ENCODE data around the gene CEND1. TPM values are rescaled to one million over a fixed set of nuclear protein-coding genes. Genes with fewer than 3 reads are reported as not detected.

CEND1 gene
- not detected in 2 replicates for total RNA-seq

DNA sequence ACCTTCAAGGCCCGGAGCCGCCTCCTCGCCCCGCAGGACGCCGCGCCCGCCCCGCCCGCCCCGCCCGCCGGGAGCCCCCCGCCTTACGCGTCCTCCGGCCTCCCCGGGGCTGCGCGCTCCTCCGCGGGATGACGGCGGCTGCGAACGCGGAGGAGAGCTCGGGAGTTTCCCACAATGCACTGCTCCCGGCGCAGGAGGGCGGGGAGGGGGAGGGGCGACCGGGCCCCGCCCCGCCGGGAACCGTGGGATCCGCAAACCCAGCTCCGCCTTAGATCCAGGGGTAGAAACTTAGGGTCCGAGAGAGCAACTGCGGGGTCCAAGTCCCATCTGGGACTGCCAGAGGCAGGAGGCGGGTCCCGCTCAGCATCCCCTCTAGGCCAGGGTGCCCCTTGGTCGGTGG, at the start of gene CEND1:
TSS of gene CEND1 (minus strand) at position 148 of the 400 bp plus-strand sequence. CDS start 1,514 bp downstream, outside the sequence.

DNA sequence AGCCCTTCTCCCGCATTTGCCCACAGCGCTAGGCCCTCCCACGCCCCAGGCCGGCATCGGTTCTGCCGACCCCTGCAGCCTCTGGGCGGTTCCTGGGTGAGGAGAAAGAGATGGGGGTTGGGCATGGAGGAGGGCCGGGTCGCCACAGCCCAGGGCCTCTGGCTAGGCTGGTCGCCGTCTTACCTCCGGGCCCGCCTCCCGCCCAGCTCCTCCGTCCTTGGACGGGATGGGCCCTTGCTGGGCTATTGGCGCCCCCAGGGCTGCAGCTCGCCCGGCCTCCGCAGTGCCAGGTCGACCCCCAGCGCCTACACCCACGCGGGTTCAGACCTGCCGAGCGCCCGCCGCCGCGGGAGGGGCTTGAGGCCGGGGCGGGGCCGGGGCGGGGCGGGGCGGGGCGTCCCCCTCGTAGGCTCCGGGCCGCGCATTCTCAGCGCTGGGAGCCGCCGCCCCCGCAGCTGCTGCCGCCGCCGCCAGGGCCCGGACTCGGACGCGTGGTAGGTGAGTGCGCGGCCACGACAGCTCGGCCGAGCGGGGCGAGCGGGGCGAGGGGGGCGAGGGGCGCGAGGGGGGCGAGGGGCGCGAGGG, 42.7 kb upstream of the CEND1 start, which contains the start of gene CD151:
TSS of gene CD151 (plus strand) at position 424 of the 585 bp plus-strand sequence. CDS start 3,118 bp downstream, outside the sequence.

DNA sequence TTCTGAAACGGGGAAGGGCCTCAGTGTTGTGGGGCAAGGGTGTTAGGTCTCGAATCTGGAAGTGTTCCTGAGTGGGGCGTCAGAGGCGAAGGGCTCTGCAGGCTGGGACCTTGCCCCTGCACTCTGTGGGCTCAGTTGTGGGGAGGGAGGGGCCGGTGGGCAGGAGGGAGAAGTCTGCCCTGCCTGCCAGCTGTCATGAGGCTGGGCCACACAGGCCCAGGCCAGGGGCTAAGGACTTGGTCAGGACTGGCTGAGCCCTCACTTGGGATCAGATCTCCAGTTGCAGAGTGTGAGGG, 38.0 kb upstream of the CEND1 start, which contains the start of gene CRACR2B:
TSS of gene CRACR2B (plus strand) at position 23 of the 296 bp plus-strand sequence. CDS start 689 bp downstream, outside the sequence.

DNA sequence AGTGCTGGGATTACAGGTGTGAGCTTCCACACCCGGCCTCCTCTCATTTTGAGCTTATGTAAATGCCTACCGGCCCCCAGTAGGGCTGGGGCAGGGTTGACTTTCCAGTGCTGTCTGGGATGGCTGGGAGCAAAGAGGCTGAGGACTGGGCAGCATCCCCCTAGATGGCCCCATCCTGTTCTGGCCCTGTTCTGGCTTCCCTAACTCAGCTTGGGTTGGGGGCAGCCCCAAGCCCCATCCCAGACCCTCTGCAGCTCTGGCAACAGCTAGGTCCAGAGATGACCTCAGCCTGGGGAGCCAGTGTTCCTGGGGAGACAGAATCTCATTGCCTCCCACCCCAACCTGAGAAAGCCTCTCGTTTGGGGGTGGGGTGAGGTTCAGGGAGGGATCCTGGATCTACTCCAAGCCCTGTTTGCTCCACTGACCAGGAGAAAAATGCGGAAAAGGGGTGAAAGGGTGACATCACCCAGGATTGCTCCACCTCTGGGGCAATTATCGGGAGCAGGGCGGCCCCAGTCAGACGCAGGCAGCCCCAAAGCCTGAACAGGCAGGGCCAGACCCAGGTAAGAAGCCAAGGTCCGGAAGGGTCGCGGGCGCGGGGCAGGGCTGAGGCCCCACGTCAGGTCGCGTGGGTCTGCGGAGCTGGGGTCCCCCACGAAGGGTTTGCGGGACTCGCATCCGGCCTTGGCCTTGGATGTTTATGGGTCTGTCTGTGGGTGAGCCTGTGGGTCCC, 28.7 kb upstream of the CEND1 start, which contains the start of gene PNPLA2:
TSS of gene PNPLA2 (plus strand) at position 519 of the 733 bp plus-strand sequence. CDS start 805 bp downstream, outside the sequence.

DNA sequence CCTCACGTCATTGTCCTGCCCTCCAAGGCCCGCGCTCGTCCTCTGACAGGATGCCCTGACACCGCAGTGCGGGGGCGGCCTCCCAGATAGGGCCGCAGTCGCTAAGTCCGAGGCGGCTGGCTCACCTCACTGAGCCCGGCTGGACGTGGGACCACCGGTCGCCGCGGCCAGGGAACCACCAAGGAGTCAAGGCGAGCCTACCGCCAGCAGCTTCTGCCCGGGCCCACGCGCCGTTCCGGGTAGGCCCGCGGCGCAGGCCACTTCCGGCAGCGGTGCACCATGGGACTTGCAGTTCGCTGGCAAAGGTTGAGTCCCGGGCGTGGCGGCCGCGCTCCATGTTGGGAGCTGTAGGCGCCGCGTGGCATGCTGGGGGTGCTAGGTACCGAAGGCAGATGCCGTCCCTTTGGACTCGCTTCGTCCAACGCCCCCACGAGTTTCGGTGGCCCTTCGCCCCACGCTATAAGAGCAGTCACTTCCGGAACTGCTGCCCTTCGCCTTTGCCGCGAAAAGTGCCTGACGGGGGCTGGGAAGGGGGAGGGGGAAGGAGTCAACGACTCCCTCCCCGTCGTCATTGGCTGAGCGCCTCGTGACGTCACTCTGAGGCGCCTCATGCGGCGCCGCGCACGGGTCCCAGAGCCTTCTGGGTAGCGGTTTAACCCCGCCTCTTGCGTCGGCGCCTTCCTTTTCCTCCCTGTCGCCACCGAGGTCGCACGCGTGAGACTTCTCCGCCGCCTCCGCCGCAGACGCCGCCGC, 19.6 kb upstream of the CEND1 start, which contains the start of gene RPLP2:
TSS of gene RPLP2 (plus strand) at position 681 of the 753 bp plus-strand sequence. CDS start 268 bp downstream, outside the sequence.

DNA sequence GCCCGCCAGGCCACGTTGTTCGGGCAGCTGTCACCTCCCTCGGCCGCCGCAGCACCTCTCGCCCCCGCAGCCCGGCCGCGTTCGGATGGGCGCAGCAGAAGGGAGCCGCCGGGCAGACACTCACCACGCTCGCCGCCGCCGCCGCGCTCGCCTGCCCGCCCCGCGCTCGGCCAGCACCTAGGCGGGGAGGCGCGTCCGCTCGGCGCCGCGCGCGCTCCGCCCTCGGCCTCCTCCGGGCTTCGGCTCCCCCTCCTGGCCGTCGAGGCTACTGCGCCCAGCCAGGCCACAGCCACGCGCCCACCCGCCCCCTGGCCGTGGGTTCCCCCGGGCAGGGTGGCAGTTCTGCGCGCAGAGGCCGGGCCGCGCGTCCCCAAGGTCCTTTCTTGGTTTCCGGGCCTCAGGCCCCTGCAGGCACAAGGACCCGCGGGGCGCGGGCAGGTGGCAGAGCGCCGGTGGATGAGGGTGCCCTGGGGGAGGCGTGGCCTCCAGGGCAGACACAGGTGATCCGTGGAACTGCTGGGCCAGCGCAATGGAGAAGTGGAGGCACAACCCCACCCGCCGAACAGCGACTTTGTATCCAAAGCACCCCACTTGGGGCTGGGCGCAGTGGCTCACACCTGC, 8.3 kb upstream of the CEND1 start, which contains the start of gene SLC25A22:
TSS of gene SLC25A22 (minus strand) at position 189 of the 621 bp plus-strand sequence. CDS start 3,275 bp downstream, outside the sequence.

DNA sequence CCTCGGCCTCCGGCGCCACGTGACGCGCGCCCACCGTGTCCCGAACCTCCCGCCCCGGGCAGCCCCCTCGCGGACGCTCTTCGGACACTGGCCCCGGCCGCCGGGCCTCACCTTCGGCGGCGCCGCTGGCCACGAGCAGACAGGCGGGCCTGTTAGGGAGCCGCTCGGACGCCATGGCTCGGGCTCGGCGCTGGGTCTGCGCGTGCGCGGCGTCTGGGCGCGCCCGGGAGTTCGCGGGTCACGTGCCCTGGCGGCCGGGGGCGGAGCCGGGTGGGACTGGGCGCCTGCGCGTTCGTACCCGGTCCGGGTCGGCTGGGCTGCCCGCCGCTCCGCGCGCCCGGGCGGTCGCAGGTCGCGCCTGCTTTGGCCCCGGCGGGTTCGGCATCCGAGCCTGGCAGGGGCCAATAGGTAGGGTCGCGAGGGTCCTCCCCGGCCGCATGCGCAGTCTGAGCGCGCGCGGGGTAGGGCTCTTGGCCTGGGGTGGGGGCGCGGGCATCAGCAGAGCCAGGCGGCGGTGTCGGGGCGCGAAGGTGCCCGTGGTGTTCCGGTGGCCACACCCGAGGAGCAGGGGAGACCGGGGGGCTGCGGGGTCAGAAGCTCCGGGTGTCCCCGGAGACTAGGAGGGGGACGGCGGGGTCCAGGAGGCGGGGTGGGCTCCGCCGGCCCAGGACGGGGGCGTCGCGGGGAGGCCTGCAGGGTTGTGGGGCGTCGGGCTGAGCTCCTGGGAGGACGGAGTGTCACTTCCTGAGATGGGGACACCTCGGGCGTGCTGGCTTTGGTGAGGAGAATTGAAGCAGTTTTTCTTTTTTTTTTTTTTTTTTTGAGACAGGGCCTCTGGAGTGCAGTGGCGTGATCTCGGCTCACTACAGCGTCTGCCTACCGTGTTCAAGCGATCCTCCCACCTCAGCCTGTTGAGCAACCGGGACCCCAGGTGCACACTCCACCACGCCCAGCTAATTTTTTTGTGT, 12.3 kb downstream of the CEND1 start, which contains the start of gene GATD1:
TSS of gene GATD1 (minus strand) at position 200 of the 968 bp plus-strand sequence. CDS start at position 175, 25 bp downstream.

DNA sequence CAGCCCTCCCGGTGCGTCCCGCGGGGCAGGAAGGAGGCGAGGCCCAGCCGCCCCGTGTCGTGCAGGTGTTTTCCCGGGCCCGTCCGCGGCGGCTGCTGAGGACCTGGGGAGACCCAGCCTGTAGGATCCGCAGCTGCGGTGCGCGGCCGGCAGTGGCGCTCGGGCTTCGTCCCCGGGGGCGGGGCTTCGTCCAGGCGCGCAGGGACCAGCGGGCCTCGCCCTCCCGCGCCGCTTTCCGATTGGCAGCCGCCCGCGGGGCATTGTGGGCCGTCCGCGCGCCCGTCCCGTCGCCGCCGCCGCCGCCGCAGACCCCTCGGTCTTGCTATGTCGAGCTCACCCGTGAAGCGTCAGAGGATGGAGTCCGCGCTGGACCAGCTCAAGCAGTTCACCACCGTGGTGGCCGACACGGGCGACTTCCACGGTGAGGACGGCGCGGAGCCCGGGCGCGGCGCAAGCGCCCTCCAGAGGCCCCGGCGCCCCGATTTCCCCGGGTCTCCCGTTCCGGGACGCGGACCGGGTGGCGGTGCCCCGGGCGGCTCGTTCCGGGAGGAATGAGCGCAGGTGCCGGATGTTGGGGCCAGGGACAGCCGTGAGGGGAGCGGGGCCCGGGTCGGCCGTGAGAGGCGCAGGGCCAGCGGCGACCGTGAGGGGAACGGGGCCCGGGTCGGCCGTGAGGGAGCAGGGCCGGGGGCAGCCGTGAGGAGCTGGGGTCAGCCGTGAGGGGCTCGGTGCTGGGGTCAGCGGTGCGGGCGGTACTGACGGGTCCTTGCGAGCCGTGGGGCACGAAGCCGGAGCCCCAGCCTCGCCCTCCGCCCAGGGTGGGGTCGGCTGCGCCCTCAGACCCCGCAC, 42.5 kb downstream of the CEND1 start, which contains the start of gene TALDO1:
TSS of gene TALDO1 (plus strand) at position 307 of the 849 bp plus-strand sequence. CDS start at position 325, 18 bp downstream.

Small RNAs within 50 kb of the gene (small RNA-seq; reads per million reads assigned to genes)
- gene SNORA52, result not detected

Other genes starting within 250 kb of the CEND1 start
- 3.3 and 10.6 TPM in 2 replicates for gene LMNTD2, start 229.4 kb downstream of the CEND1 start, total RNA-seq
- 53.0 and 66.8 TPM in 2 replicates for gene RASSF7, start 229.1 kb downstream of the CEND1 start, total RNA-seq
- 32.5 and 38.1 TPM in 2 replicates for gene PHRF1, start 213.6 kb downstream of the CEND1 start, total RNA-seq
- gene IRF7, start 174.1 kb downstream of the CEND1 start, total RNA-seq, result 5.1 and 8.0 TPM in 2 replicates
- not detected in 2 replicates for gene CDHR5, start 165.1 kb downstream of the CEND1 start, total RNA-seq
- gene SCT, start 162.9 kb downstream of the CEND1 start, total RNA-seq, result not detected in 2 replicates
- not detected in 2 replicates for gene DRD4, start 152.8 kb downstream of the CEND1 start, total RNA-seq
- 16.4 and 21.6 TPM in 2 replicates for gene DEAF1, start 94.9 kb downstream of the CEND1 start, total RNA-seq
- 8.2 and 18.8 TPM in 2 replicates for gene TMEM80, start 94.3 kb downstream of the CEND1 start, total RNA-seq
- 258 and 411 TPM in 2 replicates for gene EPS8L2, start 83.9 kb downstream of the CEND1 start, total RNA-seq
- gene TALDO1, start 42.6 kb downstream of the CEND1 start, total RNA-seq, result 111 and 190 TPM in 2 replicates
- gene GATD1, start 12.6 kb downstream of the CEND1 start, total RNA-seq, result 33.0 and 35.1 TPM in 2 replicates
- 11.4 and 15.2 TPM in 2 replicates for gene SLC25A22, start 8.2 kb upstream of the CEND1 start, total RNA-seq
- 11.8 and 12.8 TPM in 2 replicates for gene PIDD1, start 15.1 kb upstream of the CEND1 start, total RNA-seq
- 151 and 607 TPM in 2 replicates for gene RPLP2, start 19.9 kb upstream of the CEND1 start, total RNA-seq
- 25.8 and 26.7 TPM in 2 replicates for gene PNPLA2, start 28.8 kb upstream of the CEND1 start, total RNA-seq
- gene CRACR2B, start 37.8 kb upstream of the CEND1 start, total RNA-seq, result 1.2 and 1.6 TPM in 2 replicates
- 185 and 598 TPM in 2 replicates for gene CD151, start 42.9 kb upstream of the CEND1 start, total RNA-seq
- gene POLR2L, start 52.4 kb upstream of the CEND1 start, total RNA-seq, result 60.5 and 91.2 TPM in 2 replicates
- 30.2 and 88.0 TPM in 2 replicates for gene TSPAN4, start 52.8 kb upstream of the CEND1 start, total RNA-seq
- gene CHID1, start 120.7 kb upstream of the CEND1 start, total RNA-seq, result 43.6 and 52.9 TPM in 2 replicates
- 73.9 and 81.3 TPM in 2 replicates for gene AP2A2, start 135.8 kb upstream of the CEND1 start, total RNA-seq
- not detected in 2 replicates for gene MUC6, start 246.6 kb upstream of the CEND1 start, total RNA-seq